ENCODE measurements around the gene TRANK1. TPM values are rescaled to one million over a fixed set of nuclear protein-coding genes. Genes with fewer than 3 reads are reported as not detected.

TRANK1 gene
- total RNA-seq, 4 donors from 2014 or later = 4.9 to 12.3 (median 9.1) TPM

DNA sequence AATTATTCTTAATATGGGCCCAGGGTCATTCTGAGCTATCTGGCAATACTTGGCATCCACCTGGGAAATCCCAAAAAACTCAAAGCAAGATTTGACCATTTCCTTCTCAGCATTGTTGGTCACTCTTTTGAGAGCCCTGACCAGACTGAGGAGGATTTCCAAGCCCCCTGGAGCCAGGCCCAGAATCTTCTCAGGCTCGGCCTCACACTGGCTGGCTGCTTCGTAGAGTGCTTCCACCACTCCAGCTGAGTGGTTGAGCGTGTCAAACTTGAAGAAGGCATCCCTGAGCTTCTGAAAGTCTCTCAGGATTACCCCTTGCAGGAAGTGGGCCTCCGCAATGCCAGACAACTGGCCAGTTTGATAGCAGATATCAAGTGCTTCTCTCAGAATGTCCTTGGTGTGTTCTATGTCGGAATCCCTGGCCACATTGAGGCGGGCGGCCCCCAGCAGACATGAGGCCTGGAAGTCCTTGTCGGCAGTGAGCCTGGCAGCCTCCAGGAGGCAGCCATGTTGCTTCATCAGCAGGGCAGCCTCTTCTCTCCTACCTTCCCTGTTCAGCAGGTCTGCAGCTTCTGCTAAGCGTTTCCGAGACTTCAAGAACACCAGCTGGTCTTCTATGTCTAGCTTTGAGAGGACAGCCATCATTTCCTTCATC is 111.6 kb downstream of the TRANK1 start:
- Histone ChIP-seq H3K27me3 (no peaks in the 10 kb centered on the region), H3K36me3 (peaks cover 0 to 90% of the 10 kb centered on the region in 2 donors), H3K4me3 (no peak overlapping the region), H3K9me3 (no peaks in the 10 kb centered on the region), H3K4me1 (no peaks in the 10 kb centered on the region), H3K27ac (no peak overlapping the region)
- no peak for ATAC-seq
- WGBS, 2 donors (ENCODE audit: low coverage in 1 of 2) = 83 to 93% methylated on average over 2 to 4 of the region's 10 CpGs
- TF ChIP-seq EP300 (IDR thresholded peaks at IDR 0.05) = no peak
- TF ChIP-seq, protein P1, sequence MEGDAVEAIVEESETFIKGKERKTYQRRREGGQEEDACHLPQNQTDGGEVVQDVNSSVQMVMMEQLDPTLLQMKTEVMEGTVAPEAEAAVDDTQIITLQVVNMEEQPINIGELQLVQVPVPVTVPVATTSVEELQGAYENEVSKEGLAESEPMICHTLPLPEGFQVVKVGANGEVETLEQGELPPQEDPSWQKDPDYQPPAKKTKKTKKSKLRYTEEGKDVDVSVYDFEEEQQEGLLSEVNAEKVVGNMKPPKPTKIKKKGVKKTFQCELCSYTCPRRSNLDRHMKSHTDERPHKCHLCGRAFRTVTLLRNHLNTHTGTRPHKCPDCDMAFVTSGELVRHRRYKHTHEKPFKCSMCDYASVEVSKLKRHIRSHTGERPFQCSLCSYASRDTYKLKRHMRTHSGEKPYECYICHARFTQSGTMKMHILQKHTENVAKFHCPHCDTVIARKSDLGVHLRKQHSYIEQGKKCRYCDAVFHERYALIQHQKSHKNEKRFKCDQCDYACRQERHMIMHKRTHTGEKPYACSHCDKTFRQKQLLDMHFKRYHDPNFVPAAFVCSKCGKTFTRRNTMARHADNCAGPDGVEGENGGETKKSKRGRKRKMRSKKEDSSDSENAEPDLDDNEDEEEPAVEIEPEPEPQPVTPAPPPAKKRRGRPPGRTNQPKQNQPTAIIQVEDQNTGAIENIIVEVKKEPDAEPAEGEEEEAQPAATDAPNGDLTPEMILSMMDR (IDR thresholded peaks at IDR 0.05) = no peak
- TF ChIP-seq POLR2A (IDR thresholded peaks at IDR 0.05) = no peak
- TF ChIP-seq POLR2AphosphoS5 (IDR thresholded peaks at IDR 0.05) = no peak

DNA sequence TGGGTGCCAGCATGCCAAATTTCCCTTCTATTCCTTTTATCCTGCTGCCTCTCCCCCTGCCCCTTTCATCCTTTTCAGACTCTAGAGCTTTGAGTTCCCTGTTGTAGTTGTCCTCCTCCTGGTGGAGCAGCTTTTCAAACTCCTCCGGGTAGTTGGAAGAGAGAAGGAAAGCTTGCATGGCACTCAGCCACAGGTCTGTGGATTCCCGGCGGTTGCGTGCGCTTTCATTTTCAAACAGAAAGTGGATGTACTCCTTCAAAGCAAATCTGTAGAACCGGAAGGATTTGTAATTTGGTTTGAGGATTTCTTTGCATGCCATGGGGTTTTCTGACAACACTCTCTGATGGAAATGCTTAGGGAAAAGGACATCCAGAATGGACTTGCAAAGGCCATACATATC is 112.4 kb downstream of the TRANK1 start:
- H3K4me1 ChIP-seq = no peaks in the 10 kb centered on the region
- no peak overlapping the region for H3K27ac ChIP-seq
- no peaks in the 10 kb centered on the region for H3K27me3 ChIP-seq
- H3K9me3 ChIP-seq = no peaks in the 10 kb centered on the region
- no peak overlapping the region for H3K4me3 ChIP-seq
- no peak for ATAC-seq
- peaks cover 0 to 90% of the 10 kb centered on the region in 2 donors for H3K36me3 ChIP-seq
- TF ChIP-seq POLR2A (IDR thresholded peaks at IDR 0.05) (no peak), POLR2AphosphoS5 (IDR thresholded peaks at IDR 0.05) (no peak), EP300 (IDR thresholded peaks at IDR 0.05) (no peak)
- TF ChIP-seq, protein P1 (IDR thresholded peaks at IDR 0.05) = no peak
- WGBS, 2 donors (ENCODE audit: low coverage in 1 of 2) = 75 to 91% methylated on average over 5 to 6 of the region's 6 CpGs

DNA sequence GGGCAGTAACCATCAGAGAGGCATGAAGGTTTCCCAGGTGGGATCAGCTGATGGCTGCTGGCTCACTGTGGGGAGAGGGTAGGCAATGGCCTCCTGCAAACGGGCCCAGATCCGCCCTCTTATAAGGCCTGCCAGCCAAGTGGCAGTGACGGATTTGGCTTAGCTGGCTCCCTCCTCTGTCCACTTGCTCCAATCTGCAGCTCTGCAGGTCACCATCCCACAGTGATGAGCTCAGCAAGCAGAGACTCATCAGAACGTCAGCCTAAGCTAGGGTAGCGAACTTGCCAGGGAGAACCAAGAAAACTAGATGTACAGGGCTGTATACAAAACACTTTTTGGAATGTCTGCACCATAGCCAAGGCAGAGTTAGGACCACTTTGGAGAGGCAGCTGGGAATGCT is 117.7 kb downstream of the TRANK1 start:
- H3K4me3 ChIP-seq = no peak overlapping the region
- peaks cover 0 to 77% of the 10 kb centered on the region in 2 donors for H3K36me3 ChIP-seq
- no peak overlapping the region for H3K27ac ChIP-seq
- 40 to 45% methylated on average over 1 to 5 of the region's 5 CpGs for WGBS, 2 donors (ENCODE audit: low coverage in 1 of 2)
- H3K4me1 ChIP-seq = no peaks in the 10 kb centered on the region
- no peak for ATAC-seq
- no peak for TF ChIP-seq POLR2AphosphoS5 (IDR thresholded peaks at IDR 0.05)
- TF ChIP-seq, protein P1 (IDR thresholded peaks at IDR 0.05) = no peak
- no peak for TF ChIP-seq POLR2A (IDR thresholded peaks at IDR 0.05)
- TF ChIP-seq EP300 (IDR thresholded peaks at IDR 0.05) = no peak
- no peaks in the 10 kb centered on the region for H3K27me3 ChIP-seq
- H3K9me3 ChIP-seq = no peaks in the 10 kb centered on the region

- no peak for ATAC-seq
- H3K4me1 ChIP-seq = no peaks in the 10 kb centered on the region
These were observed 118.6 kb downstream of the TRANK1 start for GRCh38 chr3:36826240-36826639.

More at GRCh38 chr3:36826240-36826639, 118.6 kb downstream of the TRANK1 start:
- Histone ChIP-seq H3K4me3 (no peak overlapping the region), H3K27ac (no peak overlapping the region), H3K27me3 (no peaks in the 10 kb centered on the region), H3K36me3 (peaks cover 0 to 68% of the 10 kb centered on the region in 2 donors), H3K9me3 (no peaks in the 10 kb centered on the region)
- no peak for TF ChIP-seq EP300 (IDR thresholded peaks at IDR 0.05)
- no peak for TF ChIP-seq POLR2AphosphoS5 (IDR thresholded peaks at IDR 0.05)
- TF ChIP-seq, protein P1 (IDR thresholded peaks at IDR 0.05) = no peak
- no peak for TF ChIP-seq POLR2A (IDR thresholded peaks at IDR 0.05)
- WGBS, 2 donors (ENCODE audit: low coverage in 1 of 2) = 100% methylated on average over 1 to 2 of the region's 6 CpGs

Measured in gastroesophageal sphincter (tissue), 4 donors.